ENCODE data around the gene CAMSAP1.
"Not testable (repeated sequence)": the region's sequence is repeated elsewhere in the genome, so short reads cannot be mapped to it uniquely, and the experiment has no call there.

CAMSAP1 gene

GRCh38 chr9:135898634-135899407 is 8.5 kb downstream of the CAMSAP1 start:
- peak; percentile 74 for DNase-seq (ENCODE audit: low read depth)

GRCh38 chr9:135896626-135897025 is 10.7 kb downstream of the CAMSAP1 start:
- DNase-seq (ENCODE audit: low read depth): no peak

GRCh38 chr9:135896205-135896604 is 11.1 kb downstream of the CAMSAP1 start:
- no peak for DNase-seq (ENCODE audit: low read depth)

GRCh38 chr9:135895202-135895848 is 12.0 kb downstream of the CAMSAP1 start:
- DNase-seq (ENCODE audit: low read depth): no peak

GRCh38 chr9:135893104-135893503 is 14.2 kb downstream of the CAMSAP1 start:
- DNase-seq (ENCODE audit: low read depth): no peak

- DNase-seq (ENCODE audit: low read depth): not testable (repeated sequence)
Measured at GRCh38 chr9:135892327-135892726, 15.0 kb downstream of the CAMSAP1 start.

- no peak for DNase-seq (ENCODE audit: low read depth)
Measured at GRCh38 chr9:135891027-135891631, 16.2 kb downstream of the CAMSAP1 start.

GRCh38 chr9:135890190-135891026 is 16.9 kb downstream of the CAMSAP1 start:
- DNase-seq (ENCODE audit: low read depth): no peak

- DNase-seq (ENCODE audit: low read depth): no peak
Measured at GRCh38 chr9:135889564-135890189, 17.7 kb downstream of the CAMSAP1 start.

GRCh38 chr9:135888766-135889394 is 18.5 kb downstream of the CAMSAP1 start:
- DNase-seq (ENCODE audit: low read depth): no peak

GRCh38 chr9:135888126-135888765 is 19.1 kb downstream of the CAMSAP1 start:
- DNase-seq (ENCODE audit: low read depth): no peak

GRCh38 chr9:135887585-135888050 is 19.7 kb downstream of the CAMSAP1 start:
- no peak for DNase-seq (ENCODE audit: low read depth)

GRCh38 chr9:135887021-135887507 is 20.3 kb downstream of the CAMSAP1 start:
- no peak for DNase-seq (ENCODE audit: low read depth)

GRCh38 chr9:135886147-135886981 is 21.0 kb downstream of the CAMSAP1 start:
- no peak for DNase-seq (ENCODE audit: low read depth)

GRCh38 chr9:135885100-135885853 is 22.1 kb downstream of the CAMSAP1 start:
- DNase-seq (ENCODE audit: low read depth): no peak

- DNase-seq (ENCODE audit: low read depth): no peak
Measured at GRCh38 chr9:135884328-135885035, 22.9 kb downstream of the CAMSAP1 start.

- no peak for DNase-seq (ENCODE audit: low read depth)
Measured at GRCh38 chr9:135883410-135884089, 23.8 kb downstream of the CAMSAP1 start.

GRCh38 chr9:135882011-135882410 is 25.3 kb downstream of the CAMSAP1 start:
- DNase-seq (ENCODE audit: low read depth): no peak
